CD4-positive, alpha-beta T cell (primary cell): ENCODE results near the gene WNK2. TPM values are rescaled to one million over a fixed set of nuclear protein-coding genes. Genes with fewer than 3 reads are reported as not detected.

Experiments used
- ATAC-seq: fragments of 200-7000 bp; cut with Tn5 transposase; one replicate; pipeline ENCODE4 v1.10.0; 2022; ENCODE audit warnings: mild to moderate bottlenecking; ENCODE audit not compliant: poor library complexity
- CTCF ChIA-PET: fragments of 350-600 bp; sonication (Branson Sonifier 250); formaldehyde crosslinking; loops from one replicate; lab custom pipeline; 2021; ENCODE audit warnings: antibody characterized with exemption, inconsistent platforms; lab: Charles Lee
- POLR2A ChIA-PET: fragments of 350-600 bp; sonication (Branson Sonifier 250); formaldehyde crosslinking; loops from one replicate; lab custom pipeline; 2021; ENCODE audit warnings: antibody characterized with exemption, inconsistent platforms; lab: Charles Lee
- DNase-seq, 14 experiments: peaks; one replicate each; pipeline ENCODE4 v3.0.0-alpha.2; 2013 to 2020; ENCODE audit warnings: mixed read lengths in 2 of 14
- H3K27ac ChIP-seq, 2 donors: one replicate each; pipeline versions ENCODE4 v1.5.1 to v1.7.0; 2013; ENCODE audit warnings: low read length in 2 of 2, low read depth in 1 of 2, mild to moderate bottlenecking in 1 of 2
- H3K27me3 ChIP-seq, 2 experiments: 1 replicate in 1 of 2; 2 replicates in 1 of 2; pipeline versions ENCODE4 v1.6.1 to v1.7.0; 2013; ENCODE audit warnings: low read length in 2 of 2, control low read depth in 1 of 2, mild to moderate bottlenecking in 1 of 2, moderate library complexity in 1 of 2; ENCODE audit not compliant: insufficient read depth in 2 of 2, control insufficient read depth in 1 of 2
- H3K36me3 ChIP-seq: one replicate; pipeline ENCODE4 v1.6.1; 2013; ENCODE audit warnings: low read length, control low read depth; ENCODE audit not compliant: insufficient read depth
- H3K4me1 ChIP-seq: one replicate; pipeline ENCODE4 v1.6.1; 2013; ENCODE audit warnings: low read length, control low read depth; ENCODE audit not compliant: insufficient read depth
- H3K4me3 ChIP-seq: one replicate; pipeline ENCODE4 v1.5.1; 2013; ENCODE audit warnings: mild to moderate bottlenecking, low read length, moderate library complexity
- H3K9me3 ChIP-seq, 2 experiments: 1 replicate in 1 of 2; 2 replicates in 1 of 2; pipeline versions ENCODE4 v1.6.1 to v1.7.0; 2013; ENCODE audit warnings: low read length in 2 of 2, mild to moderate bottlenecking in 2 of 2, control low read depth in 1 of 2, moderate library complexity in 1 of 2; ENCODE audit not compliant: control insufficient read depth in 1 of 2, insufficient read depth in 1 of 2
- H3K27ac Mint-ChIP-seq: one replicate; pipeline ENCODE4 v1.8.0; 2020; ENCODE audit warnings: mixed read lengths
- H3K27me3 Mint-ChIP-seq: one replicate; pipeline ENCODE4 v1.8.0; 2021; ENCODE audit warnings: mixed read lengths
- H3K36me3 Mint-ChIP-seq: one replicate; pipeline ENCODE4 v1.8.0; 2021; ENCODE audit warnings: low read depth, mixed read lengths
- H3K4me1 Mint-ChIP-seq: one replicate; pipeline ENCODE4 v1.8.0; 2021; ENCODE audit warnings: low read depth, mixed read lengths
- H3K4me3 Mint-ChIP-seq: one replicate; pipeline ENCODE4 v1.8.0; 2020; ENCODE audit warnings: mild to moderate bottlenecking, mixed read lengths
- H3K9me3 Mint-ChIP-seq: one replicate; pipeline ENCODE4 v1.8.0; 2020; ENCODE audit warnings: mixed read lengths
- CTCF ChIP-seq: fragments of 200-600 bp; IDR thresholded peaks from one replicate; pipeline ENCODE4 v1.8.0; 2022; ENCODE audit warnings: antibody characterized with exemption, mild to moderate bottlenecking
- intact Hi-C, 2 experiments: fragments of 100-400 bp; cut with DNase I in 1 of 2; cut with micrococcal nuclease in 1 of 2; formaldehyde crosslinking; loops; one replicate each; pipeline versions ENCODE4 v1.15.1 to v1.9.0; 2023 to 2025; cut with DNase I, micrococcal nuclease
- total RNA-seq, 174 experiments: library from RNA in 2 of 174; stranded (reverse) in 2 of 174; gene quantifications; one replicate each; pipeline ENCODE4 v1.2.3 and lab custom pipeline; 2021 to 2026

Gene WNK2
- total RNA-seq, 2 experiments from 2014 or later: 0.19 to 0.22 TPM

GRCh38 chr9:93238953-93239925 lies 55.3 kb downstream of the WNK2 start:
- ChIA-PET POLR2A (no interaction called here), CTCF (no interaction called here)
- peaks cover 0 to 32% of the 10 kb centered on the region in 2 experiments for H3K9me3 ChIP-seq
- peaks cover 8% of the 10 kb centered on the region for H3K4me1 Mint-ChIP-seq
- no peaks in the 10 kb centered on the region for H3K36me3 ChIP-seq
- no peak overlapping the region for H3K4me3 Mint-ChIP-seq
- no peak for TF ChIP-seq CTCF
- H3K27me3 ChIP-seq: no peaks in the 10 kb centered on the region
- H3K36me3 Mint-ChIP-seq: no peaks in the 10 kb centered on the region
- H3K4me1 ChIP-seq: peaks cover 8% of the 10 kb centered on the region
- peaks cover 4% of the 10 kb centered on the region for H3K9me3 Mint-ChIP-seq
- ATAC-seq (no peak), DNase-seq (no peak)
- H3K27ac ChIP-seq: no peak overlapping the region
- H3K4me3 ChIP-seq: no peak overlapping the region
- no peak overlapping the region for H3K27ac Mint-ChIP-seq
- H3K27me3 Mint-ChIP-seq: no peaks in the 10 kb centered on the region
- intact Hi-C loops: no loop called here

GRCh38 chr9:93240891-93241334 lies 57.0 kb downstream of the WNK2 start:
- POLR2A ChIA-PET: no interaction called here
- ATAC-seq: no peak
- H3K27ac Mint-ChIP-seq: no peak overlapping the region

GRCh38 chr9:93243112-93243511 lies 59.2 kb downstream of the WNK2 start:
- Histone ChIP-seq H3K4me1 (peaks cover 1% of the 10 kb centered on the region), H3K27me3 (no peaks in the 10 kb centered on the region), H3K36me3 (no peaks in the 10 kb centered on the region), H3K27ac (no peak overlapping the region), H3K9me3 (peaks cover 0 to 9% of the 10 kb centered on the region in 2 experiments), H3K4me3 (no peak overlapping the region)
- no peak overlapping the region for H3K27ac Mint-ChIP-seq
- DNase-seq (no peak), ATAC-seq (no peak)
- H3K27me3 Mint-ChIP-seq: no peaks in the 10 kb centered on the region
- ChIA-PET POLR2A (no interaction called here), CTCF (no interaction called here)
- H3K9me3 Mint-ChIP-seq: no peaks in the 10 kb centered on the region
- intact Hi-C loops: no loop called here
- H3K4me3 Mint-ChIP-seq: no peak overlapping the region
- no peak for TF ChIP-seq CTCF
- H3K4me1 Mint-ChIP-seq: no peaks in the 10 kb centered on the region
- no peaks in the 10 kb centered on the region for H3K36me3 Mint-ChIP-seq

More at GRCh38 chr9:93240891-93241334, 57.0 kb downstream of the WNK2 start:
- H3K4me1 Mint-ChIP-seq: peaks cover 8% of the 10 kb centered on the region
- no peaks in the 10 kb centered on the region for H3K27me3 ChIP-seq
- no peaks in the 10 kb centered on the region for H3K27me3 Mint-ChIP-seq
- CTCF ChIA-PET: no interaction called here
- no peaks in the 10 kb centered on the region for H3K36me3 Mint-ChIP-seq
- DNase-seq: no peak
- no peaks in the 10 kb centered on the region for H3K36me3 ChIP-seq
- H3K4me3 Mint-ChIP-seq: no peak overlapping the region
- no peak for TF ChIP-seq CTCF
- intact Hi-C loops: no loop called here
- no peak overlapping the region for H3K4me3 ChIP-seq
- H3K9me3 ChIP-seq: peaks cover 0 to 27% of the 10 kb centered on the region in 2 experiments
- peaks cover 8% of the 10 kb centered on the region for H3K4me1 ChIP-seq
- H3K9me3 Mint-ChIP-seq: peaks cover 4% of the 10 kb centered on the region
- no peak overlapping the region for H3K27ac ChIP-seq
